ENCODE data around the gene TTLL5.

GRCh38 chr14:75724414-75725204 is 63.6 kb downstream of the TTLL5 start:
- TF ChIP-seq CBFB (CRISPR knock-in tag; IDR thresholded peaks at IDR 0.05) (no peak), CCDC6 (CRISPR knock-in tag; IDR thresholded peaks at IDR 0.05) (no peak), NR3C1 (CRISPR knock-in tag; IDR thresholded peaks at IDR 0.05) (no peak), SUZ12 (IDR thresholded peaks at IDR 0.05; ENCODE audit: low read depth, low read length) (no peak), TOPORS (CRISPR knock-in tag; IDR thresholded peaks at IDR 0.05) (no peak), CTCF (CRISPR knock-in tag; IDR thresholded peaks at IDR 0.05) (no peak), MYC (CRISPR knock-in tag; IDR thresholded peaks at IDR 0.05; ENCODE audit: borderline replicate concordance) (no peak), ZNF784 (CRISPR knock-in tag; IDR thresholded peaks at IDR 0.05; ENCODE audit: borderline replicate concordance) (no peak), IRF1 (CRISPR knock-in tag; IDR thresholded peaks at IDR 0.05; ENCODE audit: low read depth) (no peak), ZNF777 (CRISPR knock-in tag; IDR thresholded peaks at IDR 0.05) (no peak), JUN (CRISPR knock-in tag; IDR thresholded peaks at IDR 0.05) (no peak)
